ENCODE measurements around the gene CALHM2.
"Not testable (repeated sequence)": the region's sequence is repeated elsewhere in the genome, so short reads cannot be mapped to it uniquely, and the experiment has no call there.

CALHM2 gene

GRCh38 chr10:103417601-103418000 lies 34.6 kb downstream of the CALHM2 start:
- no peak for DNase-seq (ENCODE audit: low read depth in 2 of 2)

- not testable (repeated sequence) for DNase-seq (ENCODE audit: low read depth in 2 of 2)
Measured at GRCh38 chr10:103417148-103417469, 35.1 kb downstream of the CALHM2 start.

DNA sequence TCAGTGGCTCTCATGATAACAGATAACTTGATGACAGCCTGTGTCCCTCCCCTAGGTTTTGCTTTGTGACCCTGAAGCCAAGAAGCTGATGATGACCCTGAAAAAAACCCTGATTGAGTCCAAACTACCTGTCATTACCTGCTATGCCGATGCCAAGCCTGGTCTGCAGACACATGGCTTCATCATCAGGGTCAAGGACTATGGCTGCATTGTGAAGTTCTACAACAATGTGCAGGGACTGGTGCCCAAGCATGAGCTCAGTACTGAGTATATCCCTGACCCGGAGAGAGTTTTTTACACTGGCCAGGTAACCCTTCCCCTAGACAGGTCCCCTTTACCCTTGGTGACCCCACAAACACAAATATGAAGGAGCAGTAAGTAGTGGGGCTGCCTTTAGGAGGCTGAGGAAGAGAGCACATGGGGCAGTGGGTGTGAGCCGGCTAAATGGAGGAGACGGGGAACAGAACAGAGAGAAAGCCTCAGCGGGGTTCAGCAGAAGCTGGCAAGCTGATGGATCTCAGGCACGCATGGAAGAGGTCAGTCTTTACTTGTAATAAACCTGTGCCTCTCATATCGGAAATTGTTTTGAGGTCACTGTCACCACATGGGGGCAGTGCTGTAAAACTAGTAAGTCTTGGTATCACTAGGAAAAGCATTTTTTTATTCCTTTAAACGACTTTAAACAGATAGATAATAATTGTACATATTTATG lies 35.6 kb downstream of the CALHM2 start:
- peak in 1 of 2 donors; percentile 29 for DNase-seq (ENCODE audit: low read depth in 2 of 2)

GRCh38 chr10:103415581-103415980 lies 36.6 kb downstream of the CALHM2 start:
- DNase-seq (ENCODE audit: low read depth in 2 of 2): no peak

GRCh38 chr10:103413564-103413963 lies 38.6 kb downstream of the CALHM2 start:
- DNase-seq (ENCODE audit: low read depth in 2 of 2): no peak

GRCh38 chr10:103397191-103397825 lies 54.9 kb downstream of the CALHM2 start:
- no peak for DNase-seq (ENCODE audit: low read depth in 2 of 2)

GRCh38 chr10:103396789-103397087 lies 55.4 kb downstream of the CALHM2 start:
- no peak for DNase-seq (ENCODE audit: low read depth in 2 of 2)
